SK-MEL-5 (cell line): ENCODE results near the gene SPATA3. TPM values are rescaled to one million over a fixed set of nuclear protein-coding genes. Genes with fewer than 3 reads are reported as not detected.

Experiments
- DNase-seq: peaks from one replicate; pipeline ENCODE4 v3.0.0-alpha.2; 2016; ENCODE audit warnings: low read depth, low spot score
- in situ Hi-C: cut with HindIII; loops from 2 replicates; pipeline ENCODE4 v1.10.0; 2016; ENCODE audit warnings: low sequenced_read_pairs, high pct_unique_total_duplicates, low pct_unique_long_range_greater_than_20kb
- polyA plus RNA-seq, 2 experiments: library from polyadenylated mRNA; depleted of rRNA; stranded (reverse); fragments of >200 nt; gene quantifications; 2 replicates each; pipeline ENCODE4 v1.2.3, GENCODE V29; 2015
- total RNA-seq: library from RNA; depleted of rRNA; stranded (reverse); fragments of >200 nt; shearing (Covaris generic); gene quantifications from 2 replicates; pipeline ENCODE4 v1.2.3, GENCODE V29; 2014; rRNA removed

SPATA3 gene
- total RNA-seq: not detected in 2 replicates
- polyA plus RNA-seq (2015; cell fraction: cytosol; rRNA removed): not detected in 2 replicates
- not detected in 2 replicates for polyA plus RNA-seq (2015; cell fraction: nucleus; rRNA removed)

GRCh38 chr2:230995821-230996220 lies at the start of gene SPATA3:
TSS of gene SPATA3 (plus strand) at chr2:230996121. CDS start at chr2:230996234, 113 bp downstream.
- DNase-seq: no peak
- in situ Hi-C loops: no loop called here

- in situ Hi-C loops: no loop called here
- no peak for DNase-seq
Observed at GRCh38 chr2:230946429-230947234, 49.3 kb upstream of the SPATA3 start.

GRCh38 chr2:230947235-230947576 lies 48.7 kb upstream of the SPATA3 start:
- DNase-seq: no peak
- in situ Hi-C loops: no loop called here

- in situ Hi-C loops: no loop called here
- DNase-seq: no peak
Observed at GRCh38 chr2:230947908-230948365, 48.0 kb upstream of the SPATA3 start.

- in situ Hi-C loops: no loop called here
- DNase-seq: no peak
Observed at GRCh38 chr2:230949966-230950873, 45.7 kb upstream of the SPATA3 start.

- in situ Hi-C loops: no loop called here
- no peak for DNase-seq
Observed at GRCh38 chr2:230950874-230951339, 45.0 kb upstream of the SPATA3 start.

GRCh38 chr2:230951396-230951795 lies 44.5 kb upstream of the SPATA3 start:
- in situ Hi-C loops: no loop called here
- no peak for DNase-seq

GRCh38 chr2:230952226-230952956 lies 43.5 kb upstream of the SPATA3 start:
- DNase-seq: no peak
- in situ Hi-C loops: no loop called here

- DNase-seq: no peak
- in situ Hi-C loops: no loop called here
Observed at GRCh38 chr2:230953845-230954244, 42.1 kb upstream of the SPATA3 start.

GRCh38 chr2:230954746-230955145 lies 41.2 kb upstream of the SPATA3 start:
- in situ Hi-C loops: no loop called here
- DNase-seq: no peak

GRCh38 chr2:230955163-230955737 lies 40.7 kb upstream of the SPATA3 start:
- in situ Hi-C loops: no loop called here
- DNase-seq: no peak

- in situ Hi-C loops: no loop called here
- DNase-seq: peak; percentile 79
Observed at GRCh38 chr2:230956827-230957755, 38.8 kb upstream of the SPATA3 start.

- no peak for DNase-seq
- in situ Hi-C loops: no loop called here
Observed at GRCh38 chr2:230957756-230958391, 38.0 kb upstream of the SPATA3 start.

GRCh38 chr2:230958820-230959756 lies 36.8 kb upstream of the SPATA3 start:
- in situ Hi-C loops: no loop called here
- no peak for DNase-seq

- in situ Hi-C loops: no loop called here
- DNase-seq: no peak
Observed at GRCh38 chr2:230960026-230960425, 35.9 kb upstream of the SPATA3 start.
